ENCODE measurements around the gene ART1.

ART1 gene

GRCh38 chr11:3659595-3660515, 14.9 kb downstream of the ART1 start:
- no peak for DNase-seq (ENCODE audit: low read depth)
- TF ChIP-seq, protein P1, sequence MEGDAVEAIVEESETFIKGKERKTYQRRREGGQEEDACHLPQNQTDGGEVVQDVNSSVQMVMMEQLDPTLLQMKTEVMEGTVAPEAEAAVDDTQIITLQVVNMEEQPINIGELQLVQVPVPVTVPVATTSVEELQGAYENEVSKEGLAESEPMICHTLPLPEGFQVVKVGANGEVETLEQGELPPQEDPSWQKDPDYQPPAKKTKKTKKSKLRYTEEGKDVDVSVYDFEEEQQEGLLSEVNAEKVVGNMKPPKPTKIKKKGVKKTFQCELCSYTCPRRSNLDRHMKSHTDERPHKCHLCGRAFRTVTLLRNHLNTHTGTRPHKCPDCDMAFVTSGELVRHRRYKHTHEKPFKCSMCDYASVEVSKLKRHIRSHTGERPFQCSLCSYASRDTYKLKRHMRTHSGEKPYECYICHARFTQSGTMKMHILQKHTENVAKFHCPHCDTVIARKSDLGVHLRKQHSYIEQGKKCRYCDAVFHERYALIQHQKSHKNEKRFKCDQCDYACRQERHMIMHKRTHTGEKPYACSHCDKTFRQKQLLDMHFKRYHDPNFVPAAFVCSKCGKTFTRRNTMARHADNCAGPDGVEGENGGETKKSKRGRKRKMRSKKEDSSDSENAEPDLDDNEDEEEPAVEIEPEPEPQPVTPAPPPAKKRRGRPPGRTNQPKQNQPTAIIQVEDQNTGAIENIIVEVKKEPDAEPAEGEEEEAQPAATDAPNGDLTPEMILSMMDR (IDR thresholded peaks at IDR 0.05; ENCODE audit: insufficient read depth, low read depth, low read length, missing control alignments): no peak
- no peak overlapping the region for H3K4me3 ChIP-seq (ENCODE audit: low read length)

DNA sequence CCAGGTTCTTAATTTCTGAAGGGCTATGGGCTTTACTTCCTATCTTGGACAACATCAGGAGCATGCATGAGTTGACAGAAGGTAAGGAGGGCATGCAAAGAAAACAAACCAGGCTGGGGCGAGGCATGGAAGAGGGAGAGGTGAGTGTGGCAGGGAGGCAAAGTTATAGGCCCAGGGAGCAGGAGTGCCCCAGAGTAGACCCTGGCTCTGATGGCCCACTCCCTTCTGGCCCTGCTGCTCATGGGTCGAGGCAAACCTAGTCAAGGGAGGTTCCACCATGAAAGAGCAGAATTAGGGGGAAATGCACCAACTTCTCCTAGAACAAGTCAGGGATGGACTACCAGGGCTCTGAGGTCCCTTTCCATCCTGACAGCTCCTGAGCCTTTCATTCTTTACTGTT, 16.0 kb downstream of the ART1 start:
- DNase-seq (ENCODE audit: low read depth): no peak
- TF ChIP-seq, protein P1 (IDR thresholded peaks at IDR 0.05; ENCODE audit: insufficient read depth, low read depth, low read length, missing control alignments): no peak
- no peak overlapping the region for H3K4me3 ChIP-seq (ENCODE audit: low read length)

DNA sequence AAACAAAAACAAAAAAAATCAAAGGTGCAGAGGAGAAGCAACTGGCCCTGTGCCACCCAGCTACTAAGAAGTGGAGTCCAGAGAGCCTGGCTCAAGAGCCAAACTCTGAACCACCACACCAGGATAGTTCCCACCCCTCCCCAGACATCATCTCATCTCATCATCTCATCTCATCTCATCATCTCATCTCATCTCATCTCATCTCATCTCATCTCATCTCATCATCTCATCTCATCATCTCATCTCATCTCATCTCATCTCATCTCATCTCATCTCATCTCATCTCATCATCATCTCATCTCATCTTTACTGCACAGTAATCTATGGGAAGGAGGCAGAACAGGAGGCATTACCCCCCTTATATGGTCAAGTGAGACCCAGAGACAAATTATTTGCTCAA, 17.9 kb downstream of the ART1 start:
- TF ChIP-seq, protein P1 (IDR thresholded peaks at IDR 0.05; ENCODE audit: insufficient read depth, low read depth, low read length, missing control alignments): no peak
- no peak overlapping the region for H3K4me3 ChIP-seq (ENCODE audit: low read length)
- DNase-seq (ENCODE audit: low read depth): no peak

GRCh38 chr11:3664032-3664630, 19.2 kb downstream of the ART1 start:
- TF ChIP-seq, protein P1 (IDR thresholded peaks at IDR 0.05; ENCODE audit: insufficient read depth, low read depth, low read length, missing control alignments): no peak

DNA sequence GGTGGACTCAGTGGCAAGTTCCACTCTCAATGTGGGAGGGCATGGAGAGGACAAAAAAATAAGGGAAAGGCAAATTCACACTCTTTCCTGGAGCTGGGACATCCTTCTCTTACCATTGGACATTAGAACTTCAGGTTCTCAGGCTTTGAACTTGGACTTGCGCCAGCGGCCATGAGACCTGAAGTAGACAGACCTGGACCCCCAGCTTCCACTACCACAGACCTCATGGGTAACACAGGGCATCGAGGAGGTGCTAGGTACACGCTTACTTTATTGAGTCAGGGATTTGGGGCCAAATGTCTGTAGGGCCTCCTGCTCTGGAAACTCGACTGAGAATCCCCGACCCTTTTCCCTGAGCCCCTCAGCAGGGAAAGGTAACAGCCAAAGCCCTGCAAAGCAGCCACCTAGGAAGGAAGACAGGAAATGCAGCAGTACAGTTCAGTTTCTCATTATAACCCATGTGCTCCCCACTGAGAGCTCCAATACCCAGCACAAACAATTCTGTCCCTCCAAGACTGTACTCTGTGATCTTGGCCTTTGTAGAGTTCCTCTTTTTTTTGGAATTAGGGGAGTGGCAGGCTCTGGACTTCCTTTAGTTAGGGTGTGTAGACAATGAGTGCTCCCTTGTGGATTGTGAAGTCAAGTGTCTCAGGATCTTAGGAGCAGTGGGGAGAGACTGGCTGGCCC, 20.6 kb downstream of the ART1 start:
- TF ChIP-seq, protein P1 (IDR thresholded peaks at IDR 0.05; ENCODE audit: insufficient read depth, low read depth, low read length, missing control alignments): no peak
- DNase-seq (ENCODE audit: low read depth): no peak
- no peak overlapping the region for H3K4me3 ChIP-seq (ENCODE audit: low read length)

More at GRCh38 chr11:3664032-3664630, 19.2 kb downstream of the ART1 start:
- DNase-seq (ENCODE audit: low read depth): no peak
- no peak overlapping the region for H3K4me3 ChIP-seq (ENCODE audit: low read length)

- H3K4me3 ChIP-seq (ENCODE audit: low read length): no peak overlapping the region
- no peak for DNase-seq (ENCODE audit: low read depth)
- TF ChIP-seq, protein P1 (IDR thresholded peaks at IDR 0.05; ENCODE audit: insufficient read depth, low read depth, low read length, missing control alignments): no peak
Measured at GRCh38 chr11:3666023-3666530, 21.1 kb downstream of the ART1 start.

All from epithelial cell of esophagus (primary cell).